Measurements from ENCODE around the gene IRF9.
"Not testable (repeated sequence)": the region's sequence is repeated elsewhere in the genome, so short reads cannot be mapped to it uniquely, and the experiment has no call there.

DNA sequence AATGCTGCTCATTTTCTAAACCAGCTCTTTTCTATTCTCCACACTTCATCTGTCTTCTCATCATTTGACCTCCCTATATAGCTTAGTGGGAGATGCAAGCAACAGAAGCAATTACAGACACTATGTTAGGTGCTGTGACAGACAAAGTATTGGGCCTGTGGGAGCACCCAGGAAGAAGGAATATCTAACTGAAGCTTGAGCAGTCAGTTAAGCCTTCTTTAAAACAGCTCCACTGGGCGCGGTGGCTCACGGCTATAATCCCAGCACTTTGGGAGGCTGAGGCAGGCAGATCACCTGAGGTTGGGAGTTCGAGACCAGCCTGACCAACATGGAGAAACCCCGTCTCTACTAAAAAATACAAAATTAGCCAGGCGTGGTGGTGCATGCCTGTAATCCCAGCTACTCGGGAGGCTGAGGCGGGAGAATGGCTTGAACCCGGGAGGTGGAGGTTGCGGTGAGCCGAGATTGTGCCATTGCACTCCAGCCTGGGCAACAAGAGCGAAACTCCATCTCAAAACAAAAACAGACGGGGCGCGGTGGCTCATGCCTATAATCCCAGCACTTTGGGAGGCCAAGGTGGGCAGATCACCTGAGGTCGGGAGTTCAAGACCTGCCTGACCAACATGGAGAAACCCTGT lies 42.3 kb downstream of the IRF9 start:
- TF ChIP-seq, protein P1, sequence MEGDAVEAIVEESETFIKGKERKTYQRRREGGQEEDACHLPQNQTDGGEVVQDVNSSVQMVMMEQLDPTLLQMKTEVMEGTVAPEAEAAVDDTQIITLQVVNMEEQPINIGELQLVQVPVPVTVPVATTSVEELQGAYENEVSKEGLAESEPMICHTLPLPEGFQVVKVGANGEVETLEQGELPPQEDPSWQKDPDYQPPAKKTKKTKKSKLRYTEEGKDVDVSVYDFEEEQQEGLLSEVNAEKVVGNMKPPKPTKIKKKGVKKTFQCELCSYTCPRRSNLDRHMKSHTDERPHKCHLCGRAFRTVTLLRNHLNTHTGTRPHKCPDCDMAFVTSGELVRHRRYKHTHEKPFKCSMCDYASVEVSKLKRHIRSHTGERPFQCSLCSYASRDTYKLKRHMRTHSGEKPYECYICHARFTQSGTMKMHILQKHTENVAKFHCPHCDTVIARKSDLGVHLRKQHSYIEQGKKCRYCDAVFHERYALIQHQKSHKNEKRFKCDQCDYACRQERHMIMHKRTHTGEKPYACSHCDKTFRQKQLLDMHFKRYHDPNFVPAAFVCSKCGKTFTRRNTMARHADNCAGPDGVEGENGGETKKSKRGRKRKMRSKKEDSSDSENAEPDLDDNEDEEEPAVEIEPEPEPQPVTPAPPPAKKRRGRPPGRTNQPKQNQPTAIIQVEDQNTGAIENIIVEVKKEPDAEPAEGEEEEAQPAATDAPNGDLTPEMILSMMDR (IDR thresholded peaks at IDR 0.05; ENCODE audit: borderline replicate concordance, extremely low read depth, low read length, poor library complexity, severe bottlenecking), result not testable (repeated sequence)
- TF ChIP-seq EZH2 (IDR thresholded peaks at IDR 0.05; ENCODE audit: borderline replicate concordance, low read depth, low read length, severe bottlenecking), result not testable (repeated sequence)
